ENCODE data around the gene REXO5. TPM values are rescaled to one million over a fixed set of nuclear protein-coding genes. Genes with fewer than 3 reads are reported as not detected.

The REXO5 gene
- total RNA-seq, 6 donors from 2014 or later = 2.1 to 12.7 (median 3.0) TPM

DNA sequence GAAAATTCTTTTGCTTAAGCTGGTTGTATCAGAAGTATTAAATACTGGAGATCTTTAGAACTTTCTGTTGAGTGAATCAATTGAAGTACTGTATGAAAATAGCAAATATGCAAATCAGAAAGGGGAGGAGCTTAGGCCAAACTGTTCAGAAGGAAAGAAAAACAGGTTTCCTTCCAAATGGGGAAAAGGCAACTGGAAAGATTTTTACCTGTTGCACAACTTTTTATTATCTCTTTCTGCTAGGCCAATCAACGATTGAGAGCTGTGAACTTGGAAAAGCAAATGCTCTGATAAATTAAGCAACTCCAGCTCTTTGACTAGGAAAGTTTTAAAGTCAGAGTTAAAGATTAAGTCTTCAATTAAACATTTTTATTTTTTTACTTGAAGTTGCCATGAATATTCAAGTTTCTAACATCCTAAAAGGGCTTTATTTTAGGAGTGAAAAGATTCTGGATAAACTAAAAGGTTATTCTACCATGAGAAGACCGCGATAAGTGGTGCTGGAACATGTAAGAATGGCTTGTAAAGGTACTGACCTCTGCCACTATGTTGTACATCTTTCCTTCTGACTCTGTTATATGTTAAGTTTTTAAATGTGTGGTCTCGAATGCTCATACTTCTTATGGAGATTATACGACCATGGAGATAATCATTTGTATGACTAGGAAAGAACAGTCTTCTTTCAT, 77.4 kb downstream of the REXO5 start:
- TF ChIP-seq, protein P1, sequence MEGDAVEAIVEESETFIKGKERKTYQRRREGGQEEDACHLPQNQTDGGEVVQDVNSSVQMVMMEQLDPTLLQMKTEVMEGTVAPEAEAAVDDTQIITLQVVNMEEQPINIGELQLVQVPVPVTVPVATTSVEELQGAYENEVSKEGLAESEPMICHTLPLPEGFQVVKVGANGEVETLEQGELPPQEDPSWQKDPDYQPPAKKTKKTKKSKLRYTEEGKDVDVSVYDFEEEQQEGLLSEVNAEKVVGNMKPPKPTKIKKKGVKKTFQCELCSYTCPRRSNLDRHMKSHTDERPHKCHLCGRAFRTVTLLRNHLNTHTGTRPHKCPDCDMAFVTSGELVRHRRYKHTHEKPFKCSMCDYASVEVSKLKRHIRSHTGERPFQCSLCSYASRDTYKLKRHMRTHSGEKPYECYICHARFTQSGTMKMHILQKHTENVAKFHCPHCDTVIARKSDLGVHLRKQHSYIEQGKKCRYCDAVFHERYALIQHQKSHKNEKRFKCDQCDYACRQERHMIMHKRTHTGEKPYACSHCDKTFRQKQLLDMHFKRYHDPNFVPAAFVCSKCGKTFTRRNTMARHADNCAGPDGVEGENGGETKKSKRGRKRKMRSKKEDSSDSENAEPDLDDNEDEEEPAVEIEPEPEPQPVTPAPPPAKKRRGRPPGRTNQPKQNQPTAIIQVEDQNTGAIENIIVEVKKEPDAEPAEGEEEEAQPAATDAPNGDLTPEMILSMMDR (IDR thresholded peaks at IDR 0.05) = no peak
- TF ChIP-seq POLR2AphosphoS5 (IDR thresholded peaks at IDR 0.05) = no peak
- no peak for TF ChIP-seq EP300 (IDR thresholded peaks at IDR 0.05)
- TF ChIP-seq POLR2A (IDR thresholded peaks at IDR 0.05) = no peak
- WGBS, 2 donors = 64 to 73% methylated on average over 5 of the region's 5 CpGs
- H3K4me1 ChIP-seq = peaks cover 26 to 59% (median 47%) of the 10 kb centered on the region in 4 donors
- no peaks in the 10 kb centered on the region for H3K27me3 ChIP-seq
- no peaks in the 10 kb centered on the region for H3K36me3 ChIP-seq
- no peak for ATAC-seq (ENCODE audit: low FRiP score in 2 of 2)
- H3K4me3 ChIP-seq = no peak overlapping the region
- peak overlapping the region in 3 of 4 donors; percentile 8 to 63 (median 13) for H3K27ac ChIP-seq
- H3K9me3 ChIP-seq = no peaks in the 10 kb centered on the region
- no peak for DNase-seq

DNA sequence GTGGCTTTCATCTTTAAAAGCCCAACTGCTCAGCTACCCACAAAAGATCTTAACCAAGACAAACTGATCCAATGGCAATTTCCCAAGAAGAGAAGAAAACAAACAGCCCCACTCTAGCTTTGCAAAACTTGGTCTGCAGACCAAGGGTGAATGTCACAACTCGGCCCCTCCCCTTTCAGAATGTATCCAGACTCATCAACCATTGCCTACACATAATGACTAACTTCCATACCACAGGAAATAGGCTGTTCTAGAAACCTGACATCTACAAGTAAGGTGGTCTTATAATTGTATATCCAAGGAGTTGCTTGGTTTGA, 77.9 kb downstream of the REXO5 start:
- Histone ChIP-seq H3K4me3 (no peak overlapping the region), H3K27ac (peak overlapping the region in 2 of 4 donors; percentile 8 to 63), H3K27me3 (no peaks in the 10 kb centered on the region), H3K4me1 (peaks cover 22 to 54% (median 43%) of the 10 kb centered on the region in 4 donors), H3K36me3 (no peaks in the 10 kb centered on the region), H3K9me3 (no peaks in the 10 kb centered on the region)
- no peak for ATAC-seq (ENCODE audit: low FRiP score in 2 of 2)
- 62 to 71% methylated on average over 1 of the region's 1 CpG for WGBS, 2 donors
- DNase-seq = no peak
- no peak for TF ChIP-seq POLR2A (IDR thresholded peaks at IDR 0.05)
- no peak for TF ChIP-seq EP300 (IDR thresholded peaks at IDR 0.05)
- no peak for TF ChIP-seq POLR2AphosphoS5 (IDR thresholded peaks at IDR 0.05)
- TF ChIP-seq, protein P1 (IDR thresholded peaks at IDR 0.05) = no peak

DNA sequence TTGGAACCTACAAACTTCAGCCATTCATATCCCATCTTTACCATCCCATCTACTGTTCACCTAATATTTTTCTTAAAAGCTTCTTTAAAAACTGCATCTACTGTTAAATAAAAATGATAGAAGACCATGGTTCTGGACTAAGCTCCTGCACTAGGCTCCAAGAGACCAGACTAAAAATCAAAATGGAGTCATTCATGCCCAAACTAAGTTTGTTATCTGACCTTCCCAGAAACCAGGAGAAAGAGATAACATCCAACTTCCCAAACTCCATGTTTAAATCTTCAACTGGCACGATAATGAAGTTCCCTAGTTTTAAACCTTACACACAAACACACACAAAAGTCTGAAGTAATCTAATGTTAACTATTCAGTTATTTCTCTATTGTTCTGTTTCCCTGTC, 80.0 kb downstream of the REXO5 start:
- no peak for TF ChIP-seq POLR2A (IDR thresholded peaks at IDR 0.05)
- TF ChIP-seq EP300 (IDR thresholded peaks at IDR 0.05) = no peak
- TF ChIP-seq, protein P1 (IDR thresholded peaks at IDR 0.05) = no peak
- TF ChIP-seq POLR2AphosphoS5 (IDR thresholded peaks at IDR 0.05) = no peak
- 21 to 52% methylated on average over 1 of the region's 1 CpG for WGBS, 2 donors
- Histone ChIP-seq H3K27me3 (no peaks in the 10 kb centered on the region), H3K4me3 (no peak overlapping the region), H3K36me3 (peaks cover 0 to 3% (median 0%) of the 10 kb centered on the region in 4 donors), H3K9me3 (no peaks in the 10 kb centered on the region), H3K4me1 (peaks cover 16 to 50% (median 40%) of the 10 kb centered on the region in 4 donors), H3K27ac (no peak overlapping the region)
- DNase-seq = no peak
- ATAC-seq (ENCODE audit: low FRiP score in 2 of 2) = no peak

DNA sequence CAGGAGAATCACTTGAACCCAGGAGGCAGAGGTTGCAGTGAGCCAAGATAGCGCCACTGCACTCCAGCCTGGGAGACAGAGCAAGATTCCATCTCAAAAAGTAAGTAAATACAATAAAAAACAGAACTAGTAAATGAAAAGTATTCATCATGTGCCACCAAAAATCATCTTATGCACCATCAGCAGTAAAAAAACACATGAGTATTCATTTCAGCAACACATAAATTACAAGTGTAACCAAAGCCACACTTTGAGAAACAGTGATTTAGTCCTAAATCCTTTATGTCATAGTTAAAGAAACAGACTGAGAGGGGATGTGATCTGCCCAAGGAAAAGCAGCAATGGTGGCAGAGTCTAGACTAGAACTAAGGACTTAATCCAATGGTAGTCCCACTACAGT, 80.9 kb downstream of the REXO5 start:
- no peak for TF ChIP-seq EP300 (IDR thresholded peaks at IDR 0.05)
- TF ChIP-seq POLR2AphosphoS5 (IDR thresholded peaks at IDR 0.05) = no peak
- TF ChIP-seq, protein P1 (IDR thresholded peaks at IDR 0.05) = no peak
- TF ChIP-seq POLR2A (IDR thresholded peaks at IDR 0.05) = no peak
- no peak overlapping the region for H3K4me3 ChIP-seq
- no peak overlapping the region for H3K27ac ChIP-seq
- H3K36me3 ChIP-seq = peaks cover 0 to 12% (median 4%) of the 10 kb centered on the region in 4 donors
- ATAC-seq (ENCODE audit: low FRiP score in 2 of 2) (no peak), DNase-seq (no peak)
- no peaks in the 10 kb centered on the region for H3K27me3 ChIP-seq
- 96 to 100% methylated on average over 1 of the region's 1 CpG for WGBS, 2 donors
- peaks cover 9 to 42% (median 39%) of the 10 kb centered on the region in 4 donors for H3K4me1 ChIP-seq
- H3K9me3 ChIP-seq = no peaks in the 10 kb centered on the region

Measured in upper lobe of left lung (tissue), 6 donors.